Left lobe of liver (tissue), 2 donors: ENCODE measurements around the gene ATP5F1A. TPM values are rescaled to one million over a fixed set of nuclear protein-coding genes. Genes with fewer than 3 reads are reported as not detected.
"Not testable (repeated sequence)": the region's sequence is repeated elsewhere in the genome, so short reads cannot be mapped to it uniquely, and the experiment has no call there.

Source experiments
- ATAC-seq: fragments of 200-7000 bp; cut with Tn5 transposase; one replicate; pipeline ENCODE4 v1.9.1; 2020; ENCODE audit warnings: mild to moderate bottlenecking, moderate library complexity
- DNase-seq: peaks from one replicate; pipeline ENCODE4 v3.0.0-alpha.2; 2020; ENCODE audit warnings: low spot score
- total RNA-seq: library from RNA; stranded (reverse); gene quantifications from one replicate; pipeline ENCODE4 v1.2.1, GENCODE V29; 2021
- donor health status: DM: no; HTN: no; CAD: no; lungs with moderate emphysema.
- donor health status: DM: no; HTN: yes; CAD: no.

The ATP5F1A gene
- total RNA-seq, 1 donor from 2014 or later: 314 TPM

GRCh38 chr18:46048641-46049040 is 49.5 kb downstream of the ATP5F1A start:
- ATAC-seq (no peak), DNase-seq (no peak)

GRCh38 chr18:46047369-46047768 is 50.7 kb downstream of the ATP5F1A start:
- not testable (repeated sequence) for DNase-seq, ATAC-seq

- DNase-seq: no peak
- ATAC-seq: no peak
These were observed 51.4 kb downstream of the ATP5F1A start for GRCh38 chr18:46046688-46047087.

GRCh38 chr18:46046126-46046525 is 52.0 kb downstream of the ATP5F1A start:
- no peak for DNase-seq
- no peak for ATAC-seq

GRCh38 chr18:46042571-46043123 is 55.4 kb downstream of the ATP5F1A start:
- DNase-seq (no peak), ATAC-seq (no peak)

- ATAC-seq: no peak
These were observed 57.4 kb downstream of the ATP5F1A start for GRCh38 chr18:46040747-46041104.

GRCh38 chr18:46040033-46040746 is 57.9 kb downstream of the ATP5F1A start:
- DNase-seq (no peak), ATAC-seq (no peak)

More at GRCh38 chr18:46040747-46041104, 57.4 kb downstream of the ATP5F1A start:
- DNase-seq: no peak

GRCh38 chr18:46037512-46038305 is 60.4 kb downstream of the ATP5F1A start:
- ATAC-seq: peak; percentile 79

GRCh38 chr18:46035696-46036680 is 62.1 kb downstream of the ATP5F1A start:
- ATAC-seq: no peak

More at GRCh38 chr18:46037512-46038305, 60.4 kb downstream of the ATP5F1A start:
- DNase-seq: no peak

GRCh38 chr18:46034230-46034629 is 63.9 kb downstream of the ATP5F1A start:
- DNase-seq: no peak
- no peak for ATAC-seq

More at GRCh38 chr18:46035696-46036680, 62.1 kb downstream of the ATP5F1A start:
- no peak for DNase-seq

GRCh38 chr18:46031741-46032140 is 66.4 kb downstream of the ATP5F1A start:
- DNase-seq (no peak), ATAC-seq (no peak)

Other genes starting within 250 kb of the ATP5F1A start
- 10.9 TPM for gene EPG5, start 131.0 kb downstream of the ATP5F1A start, total RNA-seq
- 3.9 TPM for gene PSTPIP2, start 26.0 kb downstream of the ATP5F1A start, total RNA-seq
- 4.1 TPM for gene HAUS1, start 6.1 kb upstream of the ATP5F1A start, total RNA-seq